ENCODE data around the gene ATAD3C. TPM values are rescaled to one million over a fixed set of nuclear protein-coding genes. Genes with fewer than 3 reads are reported as not detected.

The ATAD3C gene
- total RNA-seq, 3 donors from 2014 or later (not counting 1 experiment from before 2014, with no cell fraction given), result 0.13 to 2.2 (median 1.5) TPM

- no peak for TF ChIP-seq CTCF (IDR thresholded peaks at IDR 0.05)
- H3K36me3 ChIP-seq (ENCODE audit: control insufficient read depth, insufficient read depth, low read length), result no peaks in the 10 kb centered on the region
- Mint-ChIP-seq H3K4me1 (no peaks in the 10 kb centered on the region), H3K27me3 (ENCODE audit: low read depth in 2 of 2) (peaks cover 14 to 26% of the 10 kb centered on the region in 2 donors), H3K27ac (no peak overlapping the region), H3K9me3 (no peaks in the 10 kb centered on the region), H3K36me3 (no peaks in the 10 kb centered on the region), H3K4me3 (no peak overlapping the region)
- no peaks in the 10 kb centered on the region for H3K4me1 ChIP-seq (ENCODE audit: control insufficient read depth, insufficient read depth, low read length)
- intact Hi-C loops (cut with micrococcal nuclease), result no loop called here
- no peak overlapping the region for H3K4me3 ChIP-seq (ENCODE audit: low read length)
- no peaks in the 10 kb centered on the region for H3K27me3 ChIP-seq (ENCODE audit: control insufficient read depth, insufficient read depth, low read length)
- ATAC-seq (no peak), DNase-seq (no peak)
- H3K9me3 ChIP-seq (ENCODE audit: control insufficient read depth, insufficient read depth, low read length), result no peaks in the 10 kb centered on the region
- no peak overlapping the region for H3K27ac ChIP-seq (ENCODE audit: low read length)
- 81% methylated on average over 10 of the region's 12 CpGs for WGBS (ENCODE audit: insufficient coverage)
These were observed 28.8 kb upstream of the ATAD3C start for GRCh38 chr1:1420654-1421141.

GRCh38 chr1:1421147-1421906 is 28.2 kb upstream of the ATAD3C start, which contains the start of gene ANKRD65:
TSS of gene ANKRD65 (minus strand) at chr1:1421276. CDS start at chr1:1421005, 271 bp downstream.
- no peak for TF ChIP-seq CTCF (IDR thresholded peaks at IDR 0.05)
- no peak within 1 kb of the TSS for H3K4me3 ChIP-seq (ENCODE audit: low read length)
- no peaks in the 10 kb centered on the region for H3K4me1 ChIP-seq (ENCODE audit: control insufficient read depth, insufficient read depth, low read length)
- Mint-ChIP-seq H3K27me3 (ENCODE audit: low read depth in 2 of 2) (peaks cover 14 to 29% of the 10 kb centered on the region in 2 donors), H3K4me3 (no peak within 1 kb of the TSS), H3K36me3 (no peaks in the 10 kb centered on the region), H3K9me3 (no peaks in the 10 kb centered on the region), H3K4me1 (no peaks in the 10 kb centered on the region), H3K27ac (no peak within 1 kb of the TSS)
- intact Hi-C loops (cut with micrococcal nuclease), result no loop called here
- H3K9me3 ChIP-seq (ENCODE audit: control insufficient read depth, insufficient read depth, low read length), result no peaks in the 10 kb centered on the region
- no peaks in the 10 kb centered on the region for H3K36me3 ChIP-seq (ENCODE audit: control insufficient read depth, insufficient read depth, low read length)
- 87% methylated on average over 18 of the region's 18 CpGs for WGBS (ENCODE audit: insufficient coverage)
- H3K27ac ChIP-seq (ENCODE audit: low read length), result no peak within 1 kb of the TSS
- no peaks in the 10 kb centered on the region for H3K27me3 ChIP-seq (ENCODE audit: control insufficient read depth, insufficient read depth, low read length)
- DNase-seq, result no peak
- no peak for ATAC-seq

GRCh38 chr1:1421907-1422464 is 27.5 kb upstream of the ATAD3C start:
- no peak for DNase-seq
- H3K36me3 Mint-ChIP-seq, result no peaks in the 10 kb centered on the region
- H3K4me1 Mint-ChIP-seq, result no peaks in the 10 kb centered on the region
- H3K4me3 Mint-ChIP-seq, result no peak overlapping the region
- H3K27ac Mint-ChIP-seq, result no peak overlapping the region
- no peak for ATAC-seq
- Histone ChIP-seq H3K27ac (ENCODE audit: low read length) (no peak overlapping the region), H3K4me1 (ENCODE audit: control insufficient read depth, insufficient read depth, low read length) (no peaks in the 10 kb centered on the region), H3K4me3 (ENCODE audit: low read length) (no peak overlapping the region), H3K27me3 (ENCODE audit: control insufficient read depth, insufficient read depth, low read length) (no peaks in the 10 kb centered on the region), H3K9me3 (ENCODE audit: control insufficient read depth, insufficient read depth, low read length) (no peaks in the 10 kb centered on the region), H3K36me3 (ENCODE audit: control insufficient read depth, insufficient read depth, low read length) (no peaks in the 10 kb centered on the region)
- intact Hi-C loops (cut with micrococcal nuclease), result no loop called here
- 83% methylated on average over 7 of the region's 7 CpGs for WGBS (ENCODE audit: insufficient coverage)
- H3K9me3 Mint-ChIP-seq, result no peaks in the 10 kb centered on the region
- H3K27me3 Mint-ChIP-seq (ENCODE audit: low read depth in 2 of 2), result peaks cover 14 to 30% of the 10 kb centered on the region in 2 donors
- no peak for TF ChIP-seq CTCF (IDR thresholded peaks at IDR 0.05)

Measured in natural killer cell (primary cell).